OCI-LY7 (cell line): ENCODE measurements around the gene RPL18. TPM values are rescaled to one million over a fixed set of nuclear protein-coding genes. Genes with fewer than 3 reads are reported as not detected.

Source experiments
- BruUV-seq: library from RNA; stranded (reverse); fragments of 400-500 nt; replicated peaks from 2 replicates; lab custom pipeline; 2021; lab: Mats Ljungman, UMichigan
- CTCF ChIA-PET: fragments of 300-600 bp; sonication (Branson Sonifier 250); formaldehyde crosslinking; loops from one replicate; lab custom pipeline; 2022; ENCODE audit warnings: antibody characterized with exemption; ENCODE audit not compliant: unreplicated experiment; lab: Charles Lee
- POLR2A ChIA-PET: fragments of 300-600 bp; sonication (Branson Sonifier 250); formaldehyde crosslinking; loops from one replicate; lab custom pipeline; 2022; ENCODE audit warnings: antibody characterized with exemption; lab: Charles Lee
- DNase-seq: peaks from one replicate; pipeline ENCODE4 v3.0.0-alpha.2; 2015; ENCODE audit warnings: low spot score
- H2AFZ ChIP-seq: fragments of 200-600 bp; sonication (generic), shearing (Covaris generic); 2 replicates; pipeline ENCODE4 v1.6.1; 2014; ENCODE audit warnings: mild to moderate bottlenecking, antibody characterized with exemption, low read length, moderate library complexity
- H3K27ac ChIP-seq: fragments of 200-600 bp; sonication (generic); 2 replicates; pipeline ENCODE4 v1.5.1; 2014; ENCODE audit warnings: mixed run types, low read depth, mild to moderate bottlenecking, moderate library complexity, low read length, inconsistent platforms; ENCODE audit not compliant: poor library complexity, severe bottlenecking
- H3K36me3 ChIP-seq: fragments of 200-600 bp; sonication (generic); 2 replicates; pipeline ENCODE4 v1.6.1; 2014; ENCODE audit warnings: mild to moderate bottlenecking, antibody characterized with exemption, low read length, moderate library complexity, mixed read lengths; ENCODE audit not compliant: insufficient read depth
- H3K4me1 ChIP-seq: fragments of 200-600 bp; sonication (generic); 2 replicates; pipeline ENCODE4 v1.5.1; 2014; ENCODE audit warnings: mild to moderate bottlenecking, low read length; ENCODE audit not compliant: insufficient read depth, poor library complexity, severe bottlenecking
- H3K4me2 ChIP-seq: fragments of 200-600 bp; sonication (generic); 2 replicates; pipeline ENCODE4 v1.6.1; 2014; ENCODE audit warnings: mild to moderate bottlenecking, low read length
- H3K4me3 ChIP-seq: fragments of 200-600 bp; sonication (generic); 2 replicates; pipeline ENCODE4 v1.5.1; 2014; ENCODE audit warnings: mild to moderate bottlenecking, low read depth, low read length; ENCODE audit not compliant: poor library complexity, severe bottlenecking
- H3K79me2 ChIP-seq: fragments of 200-600 bp; sonication (generic); 2 replicates; pipeline ENCODE4 v1.6.1; 2016; ENCODE audit warnings: low read depth, mild to moderate bottlenecking, low read length, moderate library complexity, mixed read lengths; ENCODE audit not compliant: insufficient read depth
- H3K9me2 ChIP-seq: fragments of 200-600 bp; sonication (generic); 2 replicates; pipeline ENCODE4 v1.6.1; 2016; ENCODE audit warnings: mild to moderate bottlenecking, low read length, mixed read lengths; ENCODE audit not compliant: insufficient read depth
- H3K9me3 ChIP-seq: fragments of 200-600 bp; sonication (generic); 2 replicates; pipeline ENCODE4 v1.6.1; 2014; ENCODE audit warnings: mild to moderate bottlenecking, mixed run types, low read length, mixed read lengths
- H4K20me1 ChIP-seq: fragments of 200-600 bp; sonication (generic); 2 replicates; pipeline ENCODE4 v1.6.1; 2014; ENCODE audit warnings: mild to moderate bottlenecking, antibody characterized with exemption, low read length, moderate library complexity, mixed read lengths; ENCODE audit not compliant: insufficient read depth
- EZH2phosphoT487 ChIP-seq: fragments of 200-600 bp; sonication (generic); IDR thresholded peaks from 2 replicates; pipeline ENCODE4 v1.6.1; 2018; ENCODE audit warnings: low read depth, borderline replicate concordance, mild to moderate bottlenecking, mixed run types, antibody characterized with exemption, low read length, moderate library complexity, mixed read lengths
- intact Hi-C: fragments of 100-400 bp; cut with micrococcal nuclease; formaldehyde crosslinking; loops from one replicate; pipeline ENCODE4 v1.10.0; 2022; ENCODE audit not compliant: unreplicated experiment
- total RNA-seq, 2 experiments: library from RNA; depleted of rRNA in 1 of 2; stranded (reverse); fragments of >200 nt in 1 of 2; shearing (Covaris generic) in 1 of 2; gene quantifications; 2 replicates each; pipeline ENCODE4 v1.2.3, GENCODE V29; 2014 to 2022
- TF ChIP-seq, protein P1 (sequence below): fragments of 200-600 bp; sonication (generic); conservative IDR thresholded peaks from 2 replicates; pipeline ENCODE4 v1.5.1; 2014; ENCODE audit warnings: mild to moderate bottlenecking, antibody characterized with exemption, low read length, moderate library complexity, mixed read lengths

Gene RPL18
- total RNA-seq, 2 experiments from 2014 or later, result 1,333 to 5,064 TPM

DNA sequence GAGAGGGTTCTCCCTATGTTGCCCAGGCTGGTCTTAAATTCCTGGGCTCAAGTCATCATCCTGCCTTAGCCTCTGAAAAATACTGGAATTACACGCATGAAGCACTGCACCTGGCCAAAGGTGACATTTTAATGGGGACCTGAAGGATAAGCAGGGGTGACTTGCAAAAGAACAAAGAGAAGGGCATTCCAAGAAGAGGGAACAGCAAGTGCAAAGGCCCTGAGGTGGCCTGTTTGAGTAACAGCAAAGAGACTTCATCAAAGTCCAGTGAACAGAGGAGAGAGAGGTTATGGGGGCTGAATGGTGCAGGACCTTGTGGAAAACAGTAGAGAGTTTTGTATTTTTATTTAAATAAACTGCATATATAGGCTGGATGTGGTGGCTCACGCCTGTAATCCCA lies 22.9 kb upstream of the RPL18 start:
- ChIA-PET POLR2A (interaction anchor here (0.6 kb wide), 1 partner anchor 149 kb away, joined by 4 read pairs; no protein-coding TSS in a partner anchor), CTCF (no interaction called here)
- peaks cover 26% of the 10 kb centered on the region for H3K4me1 ChIP-seq
- intact Hi-C loops, result no loop called here
- H3K36me3 ChIP-seq, result no peaks in the 10 kb centered on the region
- H3K9me3 ChIP-seq, result no peaks in the 10 kb centered on the region
- no peak overlapping the region for H3K4me2 ChIP-seq
- no peak overlapping the region for H2AFZ ChIP-seq
- no peak overlapping the region for H3K27ac ChIP-seq
- TF ChIP-seq, protein P1, sequence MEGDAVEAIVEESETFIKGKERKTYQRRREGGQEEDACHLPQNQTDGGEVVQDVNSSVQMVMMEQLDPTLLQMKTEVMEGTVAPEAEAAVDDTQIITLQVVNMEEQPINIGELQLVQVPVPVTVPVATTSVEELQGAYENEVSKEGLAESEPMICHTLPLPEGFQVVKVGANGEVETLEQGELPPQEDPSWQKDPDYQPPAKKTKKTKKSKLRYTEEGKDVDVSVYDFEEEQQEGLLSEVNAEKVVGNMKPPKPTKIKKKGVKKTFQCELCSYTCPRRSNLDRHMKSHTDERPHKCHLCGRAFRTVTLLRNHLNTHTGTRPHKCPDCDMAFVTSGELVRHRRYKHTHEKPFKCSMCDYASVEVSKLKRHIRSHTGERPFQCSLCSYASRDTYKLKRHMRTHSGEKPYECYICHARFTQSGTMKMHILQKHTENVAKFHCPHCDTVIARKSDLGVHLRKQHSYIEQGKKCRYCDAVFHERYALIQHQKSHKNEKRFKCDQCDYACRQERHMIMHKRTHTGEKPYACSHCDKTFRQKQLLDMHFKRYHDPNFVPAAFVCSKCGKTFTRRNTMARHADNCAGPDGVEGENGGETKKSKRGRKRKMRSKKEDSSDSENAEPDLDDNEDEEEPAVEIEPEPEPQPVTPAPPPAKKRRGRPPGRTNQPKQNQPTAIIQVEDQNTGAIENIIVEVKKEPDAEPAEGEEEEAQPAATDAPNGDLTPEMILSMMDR, result no peak
- TF ChIP-seq EZH2phosphoT487, result no peak
- H3K4me3 ChIP-seq, result no peak overlapping the region
- H4K20me1 ChIP-seq, result no peaks in the 10 kb centered on the region
- no peaks in the 10 kb centered on the region for H3K79me2 ChIP-seq
- DNase-seq, result no peak
- H3K9me2 ChIP-seq, result no peaks in the 10 kb centered on the region
- BruUV-seq, result no TSS peak

DNA sequence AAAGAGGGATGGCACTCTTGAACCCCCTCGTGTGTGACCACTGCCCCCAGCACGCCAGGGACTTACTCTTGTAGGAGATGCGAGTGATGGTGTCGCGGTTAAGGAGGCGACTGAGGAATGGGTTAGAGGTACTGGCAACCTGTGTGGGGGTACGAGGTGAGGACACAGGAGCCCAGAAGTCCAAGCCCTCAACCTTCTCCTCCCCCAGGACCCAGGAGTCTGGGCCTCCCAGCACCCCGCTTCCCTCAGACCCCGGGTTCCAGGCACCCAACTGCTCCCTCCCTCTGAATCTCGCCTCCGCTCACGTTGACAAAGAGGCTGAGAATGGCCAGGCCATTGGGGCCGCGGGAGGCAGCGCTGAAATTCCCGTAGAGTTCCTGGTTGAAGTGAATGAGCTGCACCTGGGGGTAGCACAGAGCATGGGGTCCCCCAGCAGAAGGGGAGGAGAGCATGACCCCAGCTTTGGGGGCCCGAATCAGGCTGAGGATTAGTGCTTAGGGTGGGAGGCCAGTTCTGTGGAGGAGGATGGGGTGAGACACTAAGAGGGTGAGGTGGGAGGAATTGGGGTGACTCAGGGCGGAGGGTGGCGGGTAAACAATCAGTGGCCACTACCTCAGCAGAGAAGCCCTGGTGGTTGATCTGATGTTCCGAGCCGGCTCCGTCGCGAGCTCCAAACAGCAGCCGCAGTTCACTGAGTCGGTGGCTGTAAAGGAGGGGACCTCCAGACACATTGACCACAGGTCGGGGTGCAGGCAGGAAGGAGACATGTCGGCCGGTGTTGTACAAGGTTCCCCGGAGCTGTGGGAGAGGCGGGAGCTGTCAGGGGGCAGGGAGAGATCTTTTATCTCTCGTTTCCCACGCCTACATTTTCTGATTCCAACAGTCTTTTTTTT lies 20.8 kb upstream of the RPL18 start:
- no peak overlapping the region for H3K27ac ChIP-seq
- ChIA-PET CTCF (no interaction called here), POLR2A (interaction anchor here (0.7 kb wide), 1 partner anchor 228 kb away, joined by 8 read pairs; no protein-coding TSS in a partner anchor)
- H3K9me3 ChIP-seq, result no peaks in the 10 kb centered on the region
- no peak for DNase-seq
- H4K20me1 ChIP-seq, result no peaks in the 10 kb centered on the region
- peaks cover 24% of the 10 kb centered on the region for H3K4me1 ChIP-seq
- H3K4me2 ChIP-seq, result no peak overlapping the region
- H2AFZ ChIP-seq, result no peak overlapping the region
- H3K79me2 ChIP-seq, result no peaks in the 10 kb centered on the region; the same call in 1 of the 2 replicates
- H3K36me3 ChIP-seq, result no peaks in the 10 kb centered on the region
- BruUV-seq, result no TSS peak
- TF ChIP-seq EZH2phosphoT487, result no peak
- TF ChIP-seq, protein P1, result no peak
- no peaks in the 10 kb centered on the region for H3K9me2 ChIP-seq
- H3K4me3 ChIP-seq, result no peak overlapping the region
- intact Hi-C loops, result loop anchor here (5.0 to 10.0 kb wide), 2 partner anchors 855 to 1038 kb away; partner anchors contain the start of genes PRMT1 and RPS11
